NT2/D1 (cell line): Measurements from ENCODE around the gene MYO5B.

Source experiments
- SUZ12 ChIP-seq: IDR thresholded peaks from 2 replicates; pipeline ENCODE4 v1.6.1; 2011; ENCODE audit not compliant: insufficient read length, insufficient read depth; ENCODE audit errors: extremely low read depth
- YY1 ChIP-seq: IDR thresholded peaks from 2 replicates; pipeline ENCODE4 v1.6.1; 2011; ENCODE audit not compliant: insufficient read length, insufficient read depth
- ZNF274 ChIP-seq: IDR thresholded peaks from 2 replicates; pipeline ENCODE4 v1.6.1; 2011; ENCODE audit warnings: mild to moderate bottlenecking, low read depth, low read length

DNA sequence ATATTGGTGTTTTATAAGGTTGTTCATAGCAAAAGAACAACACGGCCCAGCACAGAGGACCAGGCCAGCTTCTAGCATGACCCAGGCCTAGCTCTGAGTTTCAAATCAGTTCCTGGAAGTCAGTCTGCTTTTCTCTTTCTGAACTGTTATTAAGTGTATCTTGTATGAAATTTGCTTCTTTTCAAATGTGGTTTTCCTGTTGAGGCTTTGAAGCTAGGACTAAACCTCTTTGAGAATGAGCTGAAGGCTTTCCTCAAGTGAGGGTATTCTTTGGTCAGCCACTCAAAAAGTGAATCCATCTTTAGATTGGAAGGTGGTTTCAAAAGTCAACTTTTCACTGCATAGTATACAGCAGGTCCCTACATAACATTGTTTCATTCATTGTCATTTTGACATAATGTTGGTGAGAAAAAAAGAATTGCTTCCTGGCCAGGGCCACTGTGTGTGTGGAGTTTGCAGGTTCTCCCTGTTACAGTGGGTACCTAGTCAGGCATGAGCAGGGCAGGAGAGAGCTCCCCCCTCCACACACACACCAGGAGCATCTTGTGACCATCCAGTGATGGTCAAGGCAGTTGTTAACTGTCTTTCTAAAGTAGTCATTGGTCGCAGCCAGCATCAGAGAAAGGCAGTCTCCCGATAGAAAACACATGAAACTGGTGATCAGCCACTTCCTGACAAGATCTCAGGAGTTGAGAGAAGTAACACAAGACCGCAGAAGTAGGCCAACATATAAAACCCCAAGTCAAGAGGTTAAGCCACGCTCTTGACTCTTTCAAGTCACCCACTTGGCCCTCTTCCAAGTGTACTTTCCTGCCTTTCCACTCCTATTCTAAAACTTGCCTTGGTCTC lies 374.9 kb downstream of the MYO5B start:
- no peak for TF ChIP-seq SUZ12
- TF ChIP-seq YY1: no peak
- TF ChIP-seq ZNF274: no peak
